ENCODE data around the gene CHADL.

- TF ChIP-seq CTCF (conservative IDR thresholded peaks at IDR 0.05): no peak
- TF ChIP-seq ZFX (IDR thresholded peaks at IDR 0.05): no peak
These were observed 32.4 kb upstream of the CHADL start for GRCh38 chr22:41273128-41273527.
